Effector memory CD4-positive, alpha-beta T cell (primary cell): ENCODE results near the gene ZBTB16.

ENCODE experiments used
- DNase-seq, 3 donors: peaks; one replicate each; pipeline ENCODE4 v3.0.0-alpha.2; 2020
- H3K27ac ChIP-seq: 2 replicates; pipeline ENCODE4 v1.7.0; 2013; ENCODE audit warnings: mild to moderate bottlenecking, low read length, moderate library complexity; ENCODE audit not compliant: insufficient read depth, poor library complexity, severe bottlenecking
- H3K27me3 ChIP-seq: replicated peaks from 2 replicates; pipeline ENCODE4 v1.7.0; 2013; ENCODE audit warnings: mild to moderate bottlenecking, low read length; ENCODE audit not compliant: insufficient read depth, control insufficient read depth, poor library complexity, severe bottlenecking
- H3K36me3 ChIP-seq: 2 replicates; pipeline ENCODE4 v1.7.0; 2013; ENCODE audit warnings: mild to moderate bottlenecking, low read length, moderate library complexity; ENCODE audit not compliant: control insufficient read depth, insufficient read depth
- H3K4me1 ChIP-seq: 2 replicates; pipeline ENCODE4 v1.7.0; 2013; ENCODE audit warnings: low read length, mild to moderate bottlenecking; ENCODE audit not compliant: control insufficient read depth, insufficient read depth, poor library complexity, severe bottlenecking
- H3K4me3 ChIP-seq: 2 replicates; pipeline ENCODE4 v1.7.0; 2013; ENCODE audit warnings: low read length, low read depth, mild to moderate bottlenecking; ENCODE audit not compliant: insufficient read depth, poor library complexity, severe bottlenecking
- H3K9me3 ChIP-seq: 2 replicates; pipeline ENCODE4 v1.7.0; 2013; ENCODE audit warnings: mild to moderate bottlenecking, low read length, moderate library complexity; ENCODE audit not compliant: control insufficient read depth

ZBTB16 gene

DNA sequence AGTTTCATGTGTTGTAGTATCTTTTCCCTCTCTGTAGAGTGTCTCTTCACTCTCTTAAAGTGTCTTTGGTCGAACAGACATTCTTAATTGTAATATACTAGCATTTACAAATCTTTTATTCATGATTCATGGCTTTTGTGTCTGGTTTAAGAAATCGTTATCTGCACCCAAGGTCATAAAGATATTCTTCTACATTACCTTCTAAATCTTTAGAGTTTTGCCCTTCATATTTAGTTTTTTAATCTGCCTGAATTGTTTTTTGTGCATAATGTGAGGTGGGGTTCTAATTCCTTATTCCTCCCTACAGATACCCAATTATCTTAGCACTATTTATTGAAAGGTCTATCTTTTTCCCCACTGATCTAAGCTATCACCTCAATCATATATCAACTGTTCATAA, 227.6 kb downstream of the ZBTB16 start:
- Histone ChIP-seq H3K4me1 (no peaks in the 10 kb centered on the region), H3K27ac (no peak overlapping the region), H3K4me3 (no peak overlapping the region), H3K9me3 (no peaks in the 10 kb centered on the region), H3K27me3 (no peaks in the 10 kb centered on the region), H3K36me3 (no peaks in the 10 kb centered on the region)
- DNase-seq, result no peak

DNA sequence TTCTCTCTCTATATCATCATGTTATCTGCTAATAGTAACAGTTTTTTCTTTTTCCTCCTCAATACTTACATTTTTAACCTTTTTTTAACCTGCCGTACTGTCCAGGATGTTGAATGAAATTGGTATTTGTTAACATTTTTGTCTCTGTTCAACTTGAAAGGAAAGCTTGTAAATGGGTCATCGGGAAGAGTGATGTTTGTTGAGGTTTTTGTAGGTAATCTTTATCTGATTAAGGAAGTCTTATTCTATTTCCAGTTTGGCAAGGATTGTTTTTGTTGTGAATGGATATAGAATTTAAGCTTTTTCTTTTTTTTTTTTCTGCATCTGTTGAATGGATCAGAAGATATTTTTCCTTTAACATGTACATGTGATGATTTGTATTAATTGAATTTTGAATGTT, 228.6 kb downstream of the ZBTB16 start:
- no peak overlapping the region for H3K4me3 ChIP-seq
- H3K9me3 ChIP-seq, result no peaks in the 10 kb centered on the region
- H3K27ac ChIP-seq, result no peak overlapping the region
- no peaks in the 10 kb centered on the region for H3K27me3 ChIP-seq
- DNase-seq, result no peak
- H3K36me3 ChIP-seq, result no peaks in the 10 kb centered on the region
- no peaks in the 10 kb centered on the region for H3K4me1 ChIP-seq

DNA sequence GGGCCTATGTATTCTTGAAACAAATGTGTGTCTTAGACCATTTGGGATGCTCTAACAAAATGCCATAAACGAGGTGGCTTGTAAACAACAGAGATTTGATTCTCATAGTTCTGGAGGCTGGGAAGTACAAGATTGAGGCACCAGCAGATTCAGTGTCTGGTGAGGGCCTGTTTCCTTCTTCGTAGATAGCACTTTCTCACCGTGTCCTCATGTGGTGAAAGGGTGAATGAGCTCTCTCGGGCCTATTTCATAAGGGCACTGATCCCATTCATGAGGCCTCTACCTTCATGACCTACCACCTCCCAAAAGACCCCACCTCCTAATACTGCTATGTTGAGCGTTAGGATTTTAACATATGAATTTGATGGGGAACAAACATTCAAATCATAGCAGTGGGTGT, 230.3 kb downstream of the ZBTB16 start:
- no peaks in the 10 kb centered on the region for H3K27me3 ChIP-seq
- no peak for DNase-seq
- no peaks in the 10 kb centered on the region for H3K9me3 ChIP-seq
- no peak overlapping the region for H3K27ac ChIP-seq
- no peaks in the 10 kb centered on the region for H3K36me3 ChIP-seq
- H3K4me1 ChIP-seq, result no peaks in the 10 kb centered on the region
- H3K4me3 ChIP-seq, result no peak overlapping the region

DNA sequence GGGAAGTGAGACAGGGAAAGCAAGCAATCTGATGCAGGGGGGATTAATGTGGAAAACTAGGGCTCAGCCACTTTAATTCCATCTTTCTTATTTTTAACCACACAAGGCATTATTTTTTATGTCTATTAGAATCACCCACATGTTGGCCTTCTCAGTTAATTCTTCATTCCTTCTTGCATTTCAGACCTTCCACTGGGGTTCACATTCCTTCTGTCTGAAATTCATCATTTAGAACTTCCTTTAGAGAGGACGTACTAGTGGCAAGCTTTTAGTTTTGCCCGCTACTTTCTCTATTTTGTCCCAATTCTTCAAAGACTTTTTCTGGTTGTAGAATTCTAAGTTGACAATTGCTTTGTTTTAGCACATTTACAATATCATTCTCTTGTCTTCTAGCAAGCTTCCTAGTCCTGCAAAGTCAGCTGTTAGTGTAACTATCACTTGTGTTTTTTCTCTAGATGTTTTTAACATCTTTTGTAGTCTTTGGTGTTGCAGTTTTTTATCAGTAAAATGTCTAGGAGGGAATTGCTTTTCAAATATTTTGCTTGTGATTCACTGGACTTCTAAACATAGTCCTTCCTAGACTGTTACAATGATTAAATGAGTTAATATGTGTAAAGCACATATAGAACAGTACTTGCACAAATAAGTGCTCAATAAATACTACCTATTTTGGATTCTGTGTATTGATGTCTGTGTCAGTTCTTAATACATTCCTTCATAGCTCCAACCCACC, 231.2 kb downstream of the ZBTB16 start:
- no peaks in the 10 kb centered on the region for H3K9me3 ChIP-seq
- no peaks in the 10 kb centered on the region for H3K4me1 ChIP-seq
- no peaks in the 10 kb centered on the region for H3K36me3 ChIP-seq
- H3K27ac ChIP-seq, result no peak overlapping the region
- H3K4me3 ChIP-seq, result no peak overlapping the region
- DNase-seq, result no peak
- H3K27me3 ChIP-seq, result no peaks in the 10 kb centered on the region

DNA sequence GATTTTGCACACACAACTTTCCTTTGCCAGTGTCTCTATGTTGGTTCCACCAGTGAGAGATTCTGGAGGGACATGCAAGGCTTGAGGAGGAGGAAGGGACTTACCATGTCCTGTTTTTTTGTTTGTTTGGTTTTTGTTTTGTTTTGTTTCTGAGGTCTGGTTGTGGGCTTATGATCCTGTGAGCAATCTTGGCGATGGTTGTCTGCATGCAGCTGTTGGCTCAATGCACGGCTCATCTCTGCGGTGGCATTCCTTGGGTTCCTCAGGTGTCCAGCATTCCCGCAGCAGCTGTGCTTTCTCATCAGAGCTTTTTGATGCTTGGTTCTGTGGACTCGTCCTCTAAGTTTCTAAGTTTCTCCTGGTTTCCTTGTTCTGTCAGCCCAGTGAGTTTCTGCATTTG, 231.9 kb downstream of the ZBTB16 start:
- Histone ChIP-seq H3K4me1 (no peaks in the 10 kb centered on the region), H3K9me3 (no peaks in the 10 kb centered on the region), H3K4me3 (no peak overlapping the region), H3K27ac (no peak overlapping the region), H3K36me3 (no peaks in the 10 kb centered on the region), H3K27me3 (no peaks in the 10 kb centered on the region)
- DNase-seq, result no peak

DNA sequence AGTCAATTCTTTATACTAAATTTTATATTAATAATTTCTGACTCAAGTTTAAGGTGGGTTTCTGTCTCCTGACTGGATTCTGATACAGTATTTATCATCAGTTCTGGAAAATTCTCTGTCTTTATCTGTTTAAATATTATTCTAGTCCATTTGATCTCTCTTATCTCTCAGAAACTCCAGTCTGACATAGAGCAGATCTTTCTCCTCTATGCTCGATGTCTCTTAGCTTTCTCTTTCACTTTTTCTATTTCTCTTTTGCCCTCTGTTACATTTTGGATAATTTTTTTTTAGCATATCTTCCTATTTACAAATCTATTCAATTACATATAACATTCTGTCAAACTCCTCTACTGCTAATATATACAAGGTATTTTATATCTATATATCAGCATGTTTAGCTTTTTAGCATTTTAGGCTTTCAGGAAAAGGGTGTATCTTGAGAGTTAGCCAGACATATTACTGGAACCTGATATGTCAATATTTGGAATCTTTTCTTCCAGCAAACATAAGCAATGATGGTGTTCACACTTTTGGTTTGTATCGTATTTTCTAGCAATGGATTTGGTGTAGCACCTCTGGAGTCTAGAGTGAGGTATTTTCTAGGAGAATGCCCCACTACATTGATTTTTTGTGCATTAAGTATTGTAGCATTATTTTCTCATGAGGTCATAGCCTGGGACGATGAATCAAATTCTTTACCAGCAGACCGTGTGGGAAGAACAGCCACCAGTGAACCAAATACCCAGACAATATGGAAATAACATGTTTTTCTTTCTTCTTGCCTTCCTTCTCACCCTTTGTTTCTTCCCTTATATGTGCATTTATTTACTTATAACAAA, 232.6 kb downstream of the ZBTB16 start:
- H3K36me3 ChIP-seq, result no peaks in the 10 kb centered on the region
- DNase-seq, result no peak
- no peaks in the 10 kb centered on the region for H3K27me3 ChIP-seq
- no peak overlapping the region for H3K4me3 ChIP-seq
- H3K27ac ChIP-seq, result no peak overlapping the region
- H3K9me3 ChIP-seq, result no peaks in the 10 kb centered on the region
- no peaks in the 10 kb centered on the region for H3K4me1 ChIP-seq

DNA sequence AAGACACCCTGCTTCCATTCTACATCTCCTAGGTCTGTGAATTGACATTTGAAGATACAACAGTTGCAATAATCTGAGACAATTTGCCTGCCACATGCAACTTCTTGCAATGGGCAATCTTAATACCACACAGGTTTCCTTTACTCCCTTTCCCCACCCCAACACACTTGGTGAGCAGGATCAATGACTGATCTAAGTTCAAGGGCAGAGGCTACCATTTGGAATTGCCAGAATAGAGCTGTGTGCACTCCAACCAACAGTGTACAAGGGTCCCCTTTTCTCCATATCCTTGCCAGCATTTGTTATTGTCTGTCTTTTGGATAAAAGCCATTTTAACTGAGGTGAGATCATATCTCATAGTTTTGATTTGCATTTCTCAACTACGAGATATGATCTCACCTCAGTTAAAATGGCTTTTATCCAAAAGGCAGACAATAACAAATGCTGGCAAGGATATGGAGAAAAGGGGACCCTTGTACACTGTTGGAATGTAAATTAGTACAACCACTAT, 233.7 kb downstream of the ZBTB16 start:
- no peaks in the 10 kb centered on the region for H3K9me3 ChIP-seq
- no peak overlapping the region for H3K4me3 ChIP-seq
- no peaks in the 10 kb centered on the region for H3K27me3 ChIP-seq
- DNase-seq, result no peak
- H3K27ac ChIP-seq, result no peak overlapping the region
- no peaks in the 10 kb centered on the region for H3K36me3 ChIP-seq
- no peaks in the 10 kb centered on the region for H3K4me1 ChIP-seq

DNA sequence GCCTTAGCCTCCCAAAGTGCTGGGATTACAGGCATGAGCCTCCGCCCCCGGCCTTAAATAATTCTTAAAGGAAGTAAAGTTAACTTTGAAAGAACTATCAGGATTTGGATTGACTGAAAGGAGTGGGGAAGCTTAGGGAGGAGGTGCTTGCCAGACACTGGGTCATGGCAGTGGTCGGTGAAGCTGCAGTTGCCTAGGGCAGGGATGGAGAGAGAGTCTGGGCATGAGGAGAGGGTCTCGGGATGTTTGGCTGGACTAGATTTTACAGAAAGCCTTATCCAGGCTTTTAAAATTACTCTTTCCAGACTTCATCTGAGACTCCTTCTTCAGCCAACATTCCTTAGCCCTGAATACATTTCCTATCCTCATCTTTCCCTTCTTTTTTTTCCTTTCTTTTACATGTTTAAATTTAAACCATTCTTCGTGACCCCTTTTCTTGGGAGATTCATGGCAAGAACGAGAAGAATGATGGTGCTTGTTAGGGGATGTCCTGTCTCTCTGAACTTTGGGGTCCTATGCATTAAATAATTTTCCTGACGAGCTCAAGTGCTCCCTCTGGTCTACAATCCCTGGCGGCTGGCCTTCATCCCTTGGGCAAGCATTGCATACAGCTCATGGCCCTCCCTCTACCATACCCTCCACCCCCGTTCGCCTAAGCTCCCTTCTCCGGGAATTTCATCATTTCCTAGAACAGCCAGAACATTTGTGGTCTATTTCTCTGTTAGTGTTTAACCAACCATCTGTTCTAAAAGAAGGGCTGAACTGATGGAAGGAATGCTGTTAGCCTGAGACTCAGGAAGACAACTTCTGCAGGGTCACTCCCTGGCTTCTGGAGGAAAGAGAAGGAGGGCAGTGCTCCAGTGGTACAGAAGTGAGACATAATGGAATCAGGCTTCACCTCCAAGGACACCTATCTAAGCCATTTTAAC, 236.4 kb downstream of the ZBTB16 start, which contains the start of gene NNMT:
NNMT (plus strand) TSS at position 724 of the 929 bp plus-strand sequence; CDS start at position 882, 158 bp downstream.
- Histone ChIP-seq H3K27ac (no peak within 1 kb of the TSS), H3K4me3 (no peak within 1 kb of the TSS), H3K9me3 (no peaks in the 10 kb centered on the region), H3K27me3 (no peaks in the 10 kb centered on the region), H3K4me1 (no peaks in the 10 kb centered on the region), H3K36me3 (no peaks in the 10 kb centered on the region)
- no peak for DNase-seq

DNA sequence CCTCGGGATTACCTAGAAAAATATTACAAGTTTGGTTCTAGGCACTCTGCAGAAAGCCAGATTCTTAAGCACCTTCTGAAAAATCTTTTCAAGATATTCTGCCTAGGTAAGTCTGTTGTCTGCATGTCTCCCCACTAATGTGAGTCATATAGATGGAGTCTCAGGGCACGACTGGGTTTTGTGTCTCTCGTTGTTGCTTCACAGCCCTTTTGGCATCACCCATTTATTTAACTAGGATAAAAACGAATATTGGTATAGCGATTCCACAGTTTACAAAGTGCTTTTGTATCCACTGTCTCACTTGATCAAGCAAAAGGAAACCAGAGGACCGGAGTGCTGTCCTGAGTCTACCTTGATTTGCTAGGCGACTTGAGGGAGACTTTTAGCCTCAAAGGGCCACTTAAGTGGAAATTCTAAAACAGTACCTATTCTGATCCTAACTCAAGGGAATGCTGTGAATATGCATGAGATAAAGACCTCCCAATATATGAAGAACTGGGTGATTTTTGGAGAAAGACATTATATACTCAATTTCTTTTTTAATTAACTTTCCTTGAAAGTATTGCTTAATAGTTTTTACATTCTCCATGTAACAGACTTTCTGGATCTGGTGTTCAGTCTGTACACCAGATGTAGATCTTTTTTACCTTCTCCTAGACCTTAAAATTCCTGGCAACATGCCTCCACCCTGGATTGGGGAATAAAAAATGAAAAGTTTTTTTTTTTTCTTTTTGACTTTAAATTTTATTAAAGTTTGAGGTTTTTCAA, 237.3 kb downstream of the ZBTB16 start:
- Histone ChIP-seq H3K27me3 (no peaks in the 10 kb centered on the region), H3K4me1 (no peaks in the 10 kb centered on the region), H3K4me3 (no peak overlapping the region), H3K36me3 (no peaks in the 10 kb centered on the region), H3K9me3 (no peaks in the 10 kb centered on the region), H3K27ac (no peak overlapping the region)
- DNase-seq, result no peak
